K562 (cell line): ENCODE results near the gene CLDN7. TPM values are rescaled to one million over a fixed set of nuclear protein-coding genes. Genes with fewer than 3 reads are reported as not detected.

Source experiments
- CSDE1 ChIP-seq, 2 experiments: fragments of 450-650 bp; IDR thresholded peaks; 2 replicates each; pipeline ENCODE4 v1.6.1; 2016; ENCODE audit warnings: mild to moderate bottlenecking in 1 of 2
- ELF1 ChIP-seq: fragments of 200-800 bp; sonication (Bioruptor generic); IDR thresholded peaks from 2 replicates; pipeline ENCODE4 v1.6.1; 2016; ENCODE audit warnings: missing genetic modification characterization, missing compliant biosample characterization
- FOXJ3 ChIP-seq: sonication (generic); formaldehyde crosslinking; IDR thresholded peaks from 2 replicates; pipeline ENCODE4 v1.4.0; 2020; ENCODE audit warnings: mild to moderate bottlenecking, missing genetic modification reagents
- IFI16 ChIP-seq: fragments of 250-450 bp; sonication (Bioruptor Pico); IDR thresholded peaks from 2 replicates; pipeline ENCODE4 v2.1.2; 2022; ENCODE audit warnings: mild to moderate bottlenecking, inconsistent platforms
- MIER1 ChIP-seq: fragments of 450-650 bp; IDR thresholded peaks from 2 replicates; pipeline ENCODE4 v1.6.1; 2016; ENCODE audit warnings: antibody characterized with exemption, mild to moderate bottlenecking, low read depth
- MXI1 ChIP-seq: IDR thresholded peaks from 2 replicates; pipeline ENCODE4 v1.6.1; 2011; ENCODE audit warnings: low read depth, mild to moderate bottlenecking, improper control_type of control experiment, low read length
- MYNN ChIP-seq, 2 experiments: sonication (generic); formaldehyde crosslinking in 1 of 2; IDR thresholded peaks; 2 replicates each; pipeline versions ENCODE4 v1.5.0 to v1.6.1; 2016 to 2020; ENCODE audit warnings: antibody characterized with exemption in 1 of 2, missing genetic modification reagents in 1 of 2
- RAD21 ChIP-seq, 2 experiments: fragments of 250-450 bp in 1 of 2; fragments of 450-650 bp in 1 of 2; sonication (Bioruptor Pico) in 1 of 2; formaldehyde crosslinking in 1 of 2; IDR thresholded peaks in 1 of 2; conservative IDR thresholded peaks in 1 of 2; 2 replicates each; pipeline versions ENCODE4 v1.4.0 to v1.8.0; 2020 to 2022; ENCODE audit warnings: mild to moderate bottlenecking in 2 of 2, moderate library complexity in 1 of 2
- RCOR1 ChIP-seq, 2 experiments: IDR thresholded peaks; 2 replicates each; pipeline ENCODE4 v1.6.1; 2012; ENCODE audit warnings: low read depth in 2 of 2, low read length in 2 of 2, borderline replicate concordance in 1 of 2, improper control_type of control experiment in 1 of 2
- RNF2 ChIP-seq: sonication (generic); IDR thresholded peaks from 2 replicates; pipeline ENCODE4 v1.6.1; 2016
- TBP ChIP-seq: optimal IDR thresholded peaks from 2 replicates; pipeline ENCODE3; 2011; ENCODE audit warnings: low read depth, low read length, improper control_type of control experiment
- ZBTB7A ChIP-seq: IDR thresholded peaks from 2 replicates; pipeline ENCODE4 v1.6.1; 2011; ENCODE audit warnings: low read depth, mild to moderate bottlenecking, low read length, moderate library complexity, borderline replicate concordance; ENCODE audit not compliant: control insufficient read depth
- ZNF785 ChIP-seq: fragments of 250-450 bp; sonication (Bioruptor Pico); IDR thresholded peaks from 2 replicates; pipeline ENCODE4 v1.4.0; 2020; ENCODE audit warnings: mild to moderate bottlenecking
- polyA plus RNA-seq, 8 experiments: library from polyadenylated mRNA; depleted of rRNA in 4 of 8; stranded (reverse) in 5 of 8; unstranded in 3 of 8; fragments of >200 nt; fragmentation: Nextera tagmentation in 2 of 8; fragmentation: Illumina TruSeq in 1 of 8; extraction: Ambion mirVana in 2 of 8; extraction: Trizol in 1 of 8; gene quantifications; 2 replicates each; pipeline versions ENCODE4 v1.2.1 to v1.2.3, GENCODE V29; 2011 to 2014; ENCODE audit warnings: inconsistent platforms in 1 of 8, missing spikeins in 1 of 8
- total RNA-seq, 7 experiments: library from RNA; depleted of rRNA in 6 of 7; stranded (reverse); fragments of >200 nt in 6 of 7; fragmentation: Illumina TruSeq in 2 of 7; extraction: Trizol in 2 of 7; gene quantifications; 2 replicates each; pipeline versions ENCODE4 v1.2.1 to v1.2.3, GENCODE V29; 2011 to 2021; ENCODE audit warnings: low replicate concordance in 1 of 7
- TF ChIP-seq, protein P1 (sequence below), 3 experiments: IDR thresholded peaks in 2 of 3; conservative IDR thresholded peaks in 1 of 3; 2 replicates each; pipeline ENCODE4 v1.5.1; 2011 to 2012; ENCODE audit warnings: low read length in 3 of 3, mild to moderate bottlenecking in 3 of 3, control low read depth in 2 of 3, improper control_type of control experiment in 1 of 3, inconsistent platforms in 1 of 3, low read depth in 1 of 3, mixed read lengths in 1 of 3, moderate library complexity in 1 of 3; ENCODE audit not compliant: insufficient read depth in 2 of 3
- TF ChIP-seq, protein P2 (sequence below), 2 experiments: fragments of 450-650 bp in 1 of 2; sonication (generic) in 1 of 2; formaldehyde crosslinking in 1 of 2; IDR thresholded peaks in 1 of 2; conservative IDR thresholded peaks in 1 of 2; 2 replicates each; pipeline versions ENCODE4 v1.6.1 to v1.8.1; 2016 to 2023; ENCODE audit warnings: mild to moderate bottlenecking in 2 of 2, moderate library complexity in 2 of 2, inconsistent platforms in 1 of 2, missing genetic modification reagents in 1 of 2
- TF ChIP-seq, protein P3 (sequence below): fragments of 250-450 bp; sonication (Bioruptor Pico); IDR thresholded peaks from 2 replicates; pipeline ENCODE4 v1.4.0; 2020
- TF ChIP-seq, protein P4 (sequence below): fragments of 450-650 bp; formaldehyde crosslinking; IDR thresholded peaks from 2 replicates; pipeline ENCODE4 v1.4.0; 2020; ENCODE audit warnings: mild to moderate bottlenecking

The CLDN7 gene
- total and polyA plus RNA-seq, 9 of the 15 experiments (the other 6 are each of a cell fraction or from before 2014, with no cell fraction given), result 2.2 to 14.5 (median 7.6) TPM

DNA sequence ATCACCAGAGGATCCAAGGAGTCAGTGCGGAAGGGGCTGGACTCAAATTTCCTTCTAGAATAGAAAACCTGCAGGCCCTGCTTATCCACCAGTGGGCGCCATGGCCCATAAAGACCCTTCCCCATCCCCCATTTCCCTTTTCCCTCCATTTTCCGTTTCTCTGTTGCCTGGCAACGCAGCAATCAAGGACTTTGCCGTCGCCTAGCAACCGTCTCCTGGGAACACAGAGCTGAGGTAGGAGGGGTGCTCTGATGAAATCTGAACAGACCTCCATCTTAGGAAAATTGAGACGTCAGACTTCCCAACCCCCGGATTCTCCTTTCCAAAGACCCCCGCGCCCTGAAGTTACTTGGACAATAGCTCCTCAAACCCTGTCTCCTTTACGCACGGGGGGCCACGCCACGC is 48.4 kb downstream of the CLDN7 start (continued):
- TF ChIP-seq, protein P1, sequence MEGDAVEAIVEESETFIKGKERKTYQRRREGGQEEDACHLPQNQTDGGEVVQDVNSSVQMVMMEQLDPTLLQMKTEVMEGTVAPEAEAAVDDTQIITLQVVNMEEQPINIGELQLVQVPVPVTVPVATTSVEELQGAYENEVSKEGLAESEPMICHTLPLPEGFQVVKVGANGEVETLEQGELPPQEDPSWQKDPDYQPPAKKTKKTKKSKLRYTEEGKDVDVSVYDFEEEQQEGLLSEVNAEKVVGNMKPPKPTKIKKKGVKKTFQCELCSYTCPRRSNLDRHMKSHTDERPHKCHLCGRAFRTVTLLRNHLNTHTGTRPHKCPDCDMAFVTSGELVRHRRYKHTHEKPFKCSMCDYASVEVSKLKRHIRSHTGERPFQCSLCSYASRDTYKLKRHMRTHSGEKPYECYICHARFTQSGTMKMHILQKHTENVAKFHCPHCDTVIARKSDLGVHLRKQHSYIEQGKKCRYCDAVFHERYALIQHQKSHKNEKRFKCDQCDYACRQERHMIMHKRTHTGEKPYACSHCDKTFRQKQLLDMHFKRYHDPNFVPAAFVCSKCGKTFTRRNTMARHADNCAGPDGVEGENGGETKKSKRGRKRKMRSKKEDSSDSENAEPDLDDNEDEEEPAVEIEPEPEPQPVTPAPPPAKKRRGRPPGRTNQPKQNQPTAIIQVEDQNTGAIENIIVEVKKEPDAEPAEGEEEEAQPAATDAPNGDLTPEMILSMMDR (IDR thresholded peaks at IDR 0.05 in 2 of 3, conservative IDR thresholded peaks at IDR 0.05 in 1 of 3; ENCODE audit: insufficient read depth in 2 of 3, low read depth in 1 of 3, low read length in 3 of 3), result peak; percentile 47 to 60 (median 49); a peak in 5 of 6 replicates
- TF ChIP-seq CSDE1 (IDR thresholded peaks at IDR 0.05) (peak in 1 of 2 experiments; percentile 98; a peak in 2 of 4 replicates), TBP (peak; percentile 13), FOXJ3 (CRISPR knock-in tag) (peak; percentile 59; the same call in 1 of the 2 replicates), IFI16 (CRISPR knock-in tag) (no peak), MIER1 (peak; percentile 53; the same call in 1 of the 2 replicates), RCOR1 (IDR thresholded peaks at IDR 0.05; ENCODE audit: borderline replicate concordance in 1 of 2, low read depth in 2 of 2, low read length in 2 of 2) (peak in 1 of 2 experiments; percentile 72; a peak in 2 of 4 replicates), ZBTB7A (peak; percentile 85), RNF2 (0 out of 2 replicates have a peak, but pooled peaks have one; percentile 34), ELF1 (tag) (0 out of 2 replicates have a peak, but pooled peaks have one; percentile 19), MXI1 (peak; percentile 99), MYNN (IDR thresholded peaks at IDR 0.05) (peak; percentile 99), MYNN (CRISPR knock-in tag; IDR thresholded peaks at IDR 0.05) (peak; percentile 82; the same call in 1 of the 2 replicates), RAD21 (CRISPR knock-in tag; conservative IDR thresholded peaks at IDR 0.05 in 1 of 2, IDR thresholded peaks at IDR 0.05 in 1 of 2) (peak in 1 of 2 experiments; percentile 29; a peak in 1 of 4 replicates), ZNF785 (no peak)
- TF ChIP-seq, protein P2, sequence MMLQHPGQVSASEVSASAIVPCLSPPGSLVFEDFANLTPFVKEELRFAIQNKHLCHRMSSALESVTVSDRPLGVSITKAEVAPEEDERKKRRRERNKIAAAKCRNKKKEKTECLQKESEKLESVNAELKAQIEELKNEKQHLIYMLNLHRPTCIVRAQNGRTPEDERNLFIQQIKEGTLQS (IDR thresholded peaks at IDR 0.05), result peak; percentile 17; the same call in 1 of the 2 replicates
- TF ChIP-seq, protein P2 (CRISPR knock-in tag; conservative IDR thresholded peaks at IDR 0.05), result no peak
- TF ChIP-seq, protein P3, sequence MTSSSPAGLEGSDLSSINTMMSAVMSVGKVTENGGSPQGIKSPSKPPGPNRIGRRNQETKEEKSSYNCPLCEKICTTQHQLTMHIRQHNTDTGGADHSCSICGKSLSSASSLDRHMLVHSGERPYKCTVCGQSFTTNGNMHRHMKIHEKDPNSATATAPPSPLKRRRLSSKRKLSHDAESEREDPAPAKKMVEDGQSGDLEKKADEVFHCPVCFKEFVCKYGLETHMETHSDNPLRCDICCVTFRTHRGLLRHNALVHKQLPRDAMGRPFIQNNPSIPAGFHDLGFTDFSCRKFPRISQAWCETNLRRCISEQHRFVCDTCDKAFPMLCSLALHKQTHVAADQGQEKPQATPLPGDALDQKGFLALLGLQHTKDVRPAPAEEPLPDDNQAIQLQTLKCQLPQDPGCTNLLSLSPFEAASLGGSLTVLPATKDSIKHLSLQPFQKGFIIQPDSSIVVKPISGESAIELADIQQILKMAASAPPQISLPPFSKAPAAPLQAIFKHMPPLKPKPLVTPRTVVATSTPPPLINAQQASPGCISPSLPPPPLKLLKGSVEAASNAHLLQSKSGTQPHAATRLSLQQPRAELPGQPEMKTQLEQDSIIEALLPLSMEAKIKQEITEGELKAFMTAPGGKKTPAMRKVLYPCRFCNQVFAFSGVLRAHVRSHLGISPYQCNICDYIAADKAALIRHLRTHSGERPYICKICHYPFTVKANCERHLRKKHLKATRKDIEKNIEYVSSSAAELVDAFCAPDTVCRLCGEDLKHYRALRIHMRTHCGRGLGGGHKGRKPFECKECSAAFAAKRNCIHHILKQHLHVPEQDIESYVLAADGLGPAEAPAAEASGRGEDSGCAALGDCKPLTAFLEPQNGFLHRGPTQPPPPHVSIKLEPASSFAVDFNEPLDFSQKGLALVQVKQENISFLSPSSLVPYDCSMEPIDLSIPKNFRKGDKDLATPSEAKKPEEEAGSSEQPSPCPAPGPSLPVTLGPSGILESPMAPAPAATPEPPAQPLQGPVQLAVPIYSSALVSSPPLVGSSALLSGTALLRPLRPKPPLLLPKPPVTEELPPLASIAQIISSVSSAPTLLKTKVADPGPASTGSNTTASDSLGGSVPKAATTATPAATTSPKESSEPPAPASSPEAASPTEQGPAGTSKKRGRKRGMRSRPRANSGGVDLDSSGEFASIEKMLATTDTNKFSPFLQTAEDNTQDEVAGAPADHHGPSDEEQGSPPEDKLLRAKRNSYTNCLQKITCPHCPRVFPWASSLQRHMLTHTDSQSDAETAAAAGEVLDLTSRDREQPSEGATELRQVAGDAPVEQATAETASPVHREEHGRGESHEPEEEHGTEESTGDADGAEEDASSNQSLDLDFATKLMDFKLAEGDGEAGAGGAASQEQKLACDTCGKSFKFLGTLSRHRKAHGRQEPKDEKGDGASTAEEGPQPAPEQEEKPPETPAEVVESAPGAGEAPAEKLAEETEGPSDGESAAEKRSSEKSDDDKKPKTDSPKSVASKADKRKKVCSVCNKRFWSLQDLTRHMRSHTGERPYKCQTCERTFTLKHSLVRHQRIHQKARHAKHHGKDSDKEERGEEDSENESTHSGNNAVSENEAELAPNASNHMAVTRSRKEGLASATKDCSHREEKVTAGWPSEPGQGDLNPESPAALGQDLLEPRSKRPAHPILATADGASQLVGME (CRISPR knock-in tag), result peak; percentile 86; the same call in 1 of the 2 replicates
- TF ChIP-seq, protein P4, sequence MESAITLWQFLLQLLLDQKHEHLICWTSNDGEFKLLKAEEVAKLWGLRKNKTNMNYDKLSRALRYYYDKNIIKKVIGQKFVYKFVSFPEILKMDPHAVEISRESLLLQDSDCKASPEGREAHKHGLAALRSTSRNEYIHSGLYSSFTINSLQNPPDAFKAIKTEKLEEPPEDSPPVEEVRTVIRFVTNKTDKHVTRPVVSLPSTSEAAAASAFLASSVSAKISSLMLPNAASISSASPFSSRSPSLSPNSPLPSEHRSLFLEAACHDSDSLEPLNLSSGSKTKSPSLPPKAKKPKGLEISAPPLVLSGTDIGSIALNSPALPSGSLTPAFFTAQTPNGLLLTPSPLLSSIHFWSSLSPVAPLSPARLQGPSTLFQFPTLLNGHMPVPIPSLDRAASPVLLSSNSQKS (CRISPR knock-in tag), result no peak
